ENCODE measurements around the gene ATAD3A.

GRCh38 chr1:1552263-1552639, 40.3 kb downstream of the ATAD3A start:
- TF ChIP-seq SPI1 (IDR thresholded peaks at IDR 0.05; ENCODE audit: borderline replicate concordance, low read depth) (no peak), CTCF (IDR thresholded peaks at IDR 0.05; ENCODE audit: insufficient read depth, low read length) (no peak), REST (IDR thresholded peaks at IDR 0.05; ENCODE audit: insufficient replicate concordance, low read depth) (no peak), POLR2AphosphoS5 (IDR thresholded peaks at IDR 0.05; ENCODE audit: low read depth) (peak; percentile 9; the same call in 1 of the 2 replicates)
